ENCODE data around the gene DOK3.

- TF ChIP-seq, protein P1, sequence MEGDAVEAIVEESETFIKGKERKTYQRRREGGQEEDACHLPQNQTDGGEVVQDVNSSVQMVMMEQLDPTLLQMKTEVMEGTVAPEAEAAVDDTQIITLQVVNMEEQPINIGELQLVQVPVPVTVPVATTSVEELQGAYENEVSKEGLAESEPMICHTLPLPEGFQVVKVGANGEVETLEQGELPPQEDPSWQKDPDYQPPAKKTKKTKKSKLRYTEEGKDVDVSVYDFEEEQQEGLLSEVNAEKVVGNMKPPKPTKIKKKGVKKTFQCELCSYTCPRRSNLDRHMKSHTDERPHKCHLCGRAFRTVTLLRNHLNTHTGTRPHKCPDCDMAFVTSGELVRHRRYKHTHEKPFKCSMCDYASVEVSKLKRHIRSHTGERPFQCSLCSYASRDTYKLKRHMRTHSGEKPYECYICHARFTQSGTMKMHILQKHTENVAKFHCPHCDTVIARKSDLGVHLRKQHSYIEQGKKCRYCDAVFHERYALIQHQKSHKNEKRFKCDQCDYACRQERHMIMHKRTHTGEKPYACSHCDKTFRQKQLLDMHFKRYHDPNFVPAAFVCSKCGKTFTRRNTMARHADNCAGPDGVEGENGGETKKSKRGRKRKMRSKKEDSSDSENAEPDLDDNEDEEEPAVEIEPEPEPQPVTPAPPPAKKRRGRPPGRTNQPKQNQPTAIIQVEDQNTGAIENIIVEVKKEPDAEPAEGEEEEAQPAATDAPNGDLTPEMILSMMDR (IDR thresholded peaks at IDR 0.05) = no peak
- no peak for TF ChIP-seq POLR2A (IDR thresholded peaks at IDR 0.05)
Measured at GRCh38 chr5:177520916-177521513, 11.4 kb upstream of the DOK3 start.
